A549 (cell line): ENCODE results near the gene PITPNC1. TPM values are rescaled to one million over a fixed set of nuclear protein-coding genes. Genes with fewer than 3 reads are reported as not detected.

Source experiments
- ATAC-seq, 2 experiments: fragments of 200-7000 bp in 1 of 2; fragments of >200 bp in 1 of 2; cut with Nextera tagmentation in 1 of 2; cut with Tn5 transposase in 1 of 2; 3 replicates each; pipeline versions ENCODE4 v1.8.0 to v1.9.1; 2018 to 2020; ENCODE audit warnings: mild to moderate bottlenecking in 1 of 2, moderate library complexity in 1 of 2
- CTCF ChIA-PET: fragments of 300-600 bp; sonication (Branson Sonifier 250); formaldehyde crosslinking; extraction: SDS; loops from one replicate; lab custom pipeline; 2021; ENCODE audit warnings: antibody characterized with exemption, inconsistent platforms; lab: Yijun Ruan, JAX
- POLR2A ChIA-PET: fragments of 350-600 bp; formaldehyde crosslinking; extraction: SDS; loops from one replicate; lab custom pipeline; 2021; ENCODE audit warnings: antibody characterized with exemption, inconsistent platforms; lab: Yijun Ruan, JAX
- DNase-seq, 2 experiments: peaks; one replicate each; pipeline versions ENCODE4 v3.0.0 to v3.0.0-alpha.2; 2011 to 2016; ENCODE audit warnings: low read depth in 1 of 2, low spot score in 1 of 2
- FAIRE-seq: peaks from 2 replicates; lab custom pipeline; 2011; peaks lifted over from hg19 to GRCh38; lab: Jason Lieb, UNC
- H3K27ac ChIP-seq, 2 experiments: fragments of >200 bp; sonication (Bioruptor Twin); formaldehyde crosslinking; 3 replicates each; pipeline ENCODE4 v1.5.1; 2016 to 2017
- H3K4me1 ChIP-seq: fragments of >200 bp; sonication (Bioruptor Twin); formaldehyde crosslinking; 3 replicates; pipeline ENCODE4 v1.6.1; 2016
- H3K4me2 ChIP-seq: fragments of >200 bp; sonication (Bioruptor Twin); formaldehyde crosslinking; 3 replicates; pipeline ENCODE4 v1.6.1; 2016
- H3K4me3 ChIP-seq: fragments of >200 bp; sonication (Bioruptor Twin); formaldehyde crosslinking; 3 replicates; pipeline ENCODE4 v1.5.1; 2016
- H3K9me3 ChIP-seq: fragments of >200 bp; sonication (Bioruptor Twin); formaldehyde crosslinking; 3 replicates; pipeline ENCODE4 v1.6.1; 2016
- CBX2 ChIP-seq: fragments of 200-600 bp; sonication (generic); IDR thresholded peaks from 2 replicates; pipeline ENCODE4 v1.6.1; 2016; ENCODE audit warnings: low read depth, mild to moderate bottlenecking, borderline replicate concordance
- CEBPB ChIP-seq, 2 experiments: fragments of >200 bp in 1 of 2; sonication (Bioruptor Twin) in 1 of 2; formaldehyde crosslinking in 1 of 2; IDR thresholded peaks; 2 replicates each; pipeline ENCODE4 v1.6.1; 2012 to 2016
- CHD2 ChIP-seq: fragments of 150-350 bp; IDR thresholded peaks from 2 replicates; pipeline ENCODE4 v1.6.1; 2014; ENCODE audit warnings: low read length; ENCODE audit not compliant: partially characterized antibody
- CTCF ChIP-seq: fragments of >200 bp; sonication (Bioruptor Twin); formaldehyde crosslinking; IDR thresholded peaks from 3 replicates; pipeline ENCODE4 v1.5.1; 2016
- E2F6 ChIP-seq: IDR thresholded peaks from 2 replicates; pipeline ENCODE4 v1.6.1; 2012; ENCODE audit warnings: low read depth, borderline replicate concordance
- EHF ChIP-seq: fragments of 250-450 bp; sonication (Bioruptor Pico); IDR thresholded peaks from 2 replicates; pipeline ENCODE4 v1.5.0; 2020; ENCODE audit warnings: mild to moderate bottlenecking
- EHMT2 ChIP-seq: fragments of 200-600 bp; sonication (generic); IDR thresholded peaks from 2 replicates; pipeline ENCODE4 v1.6.1; 2016; ENCODE audit warnings: antibody characterized with exemption, low read depth, mild to moderate bottlenecking, moderate library complexity
- FOSL2 ChIP-seq, 2 experiments: fragments of 450-650 bp in 1 of 2; fragments of >200 bp in 1 of 2; sonication (Bioruptor Twin) in 1 of 2; formaldehyde crosslinking; IDR thresholded peaks; 2 replicates each; pipeline versions ENCODE4 v1.5.0 to v1.6.1; 2016 to 2020; ENCODE audit warnings: mild to moderate bottlenecking in 1 of 2, moderate library complexity in 1 of 2
- FOXS1 ChIP-seq: fragments of 250-450 bp; sonication (Bioruptor Pico); IDR thresholded peaks from 2 replicates; pipeline ENCODE4 v1.5.0; 2020; ENCODE audit warnings: mild to moderate bottlenecking, moderate library complexity
- GATA3 ChIP-seq: IDR thresholded peaks from 2 replicates; pipeline ENCODE4 v1.6.1; 2012; ENCODE audit warnings: borderline replicate concordance
- HDAC2 ChIP-seq: fragments of 200-600 bp; sonication (generic); IDR thresholded peaks from 2 replicates; pipeline ENCODE4 v1.6.1; 2016
- HOXB5 ChIP-seq: fragments of 250-450 bp; sonication (Bioruptor Pico); IDR thresholded peaks from 2 replicates; pipeline ENCODE4 v1.5.0; 2020; ENCODE audit warnings: mild to moderate bottlenecking, moderate library complexity
- JUNB ChIP-seq: fragments of >200 bp; sonication (Bioruptor Twin); formaldehyde crosslinking; IDR thresholded peaks from 2 replicates; pipeline ENCODE4 v1.6.1; 2016
- NFE2L2 ChIP-seq: fragments of 150-350 bp; conservative IDR thresholded peaks from 2 replicates; pipeline ENCODE4 v1.6.1; 2014; ENCODE audit warnings: low read length
- POLR2A ChIP-seq: IDR thresholded peaks from 2 replicates; pipeline ENCODE4 v1.6.1; 2012; ENCODE audit warnings: mild to moderate bottlenecking, low read length
- RAD21 ChIP-seq, 2 experiments: fragments of >200 bp in 1 of 2; sonication (Bioruptor Twin) in 1 of 2; formaldehyde crosslinking in 1 of 2; IDR thresholded peaks in 1 of 2; conservative IDR thresholded peaks in 1 of 2; 2 replicates in 1 of 2; 3 replicates in 1 of 2; pipeline ENCODE4 v1.6.1; 2012 to 2018; ENCODE audit warnings: inconsistent platforms in 1 of 2
- RFX5 ChIP-seq: fragments of 450-650 bp; IDR thresholded peaks from 2 replicates; pipeline ENCODE4 v1.7.1; 2014; ENCODE audit warnings: antibody characterized with exemption, mild to moderate bottlenecking, moderate library complexity
- ZFP36 ChIP-seq: fragments of 450-650 bp; IDR thresholded peaks from 2 replicates; pipeline ENCODE4 v1.6.1; 2014; ENCODE audit warnings: borderline replicate concordance; ENCODE audit not compliant: partially characterized antibody
- ZNF302 ChIP-seq: fragments of 250-450 bp; sonication (Bioruptor Pico); IDR thresholded peaks from 2 replicates; pipeline ENCODE4 v1.9.0; 2021; ENCODE audit warnings: inconsistent platforms, mild to moderate bottlenecking, moderate library complexity
- WGBS: methylation state at CpG from one replicate; pipeline ENCODE4 v1.1.6; 2017; ENCODE audit errors: missing lambda C conversion rate; 5-methylcytosine and 5-hydroxymethylcytosine counted together
- polyA plus RNA-seq, 4 experiments: library from polyadenylated mRNA; depleted of rRNA in 3 of 4; stranded (reverse); fragments of >200 nt; fragmentation: RNase III in 1 of 4; extraction: RNeasy Plus Mini Kit Qiagen cat#74134 plus additional on column Dnase treatment in 1 of 4; gene quantifications; 2 replicates in 3 of 4; 3 replicates in 1 of 4; pipeline ENCODE4 v1.2.3, GENCODE V29; 2011 to 2017
- TF ChIP-seq, protein P1 (sequence below): fragments of >200 bp; sonication (Bioruptor Twin); formaldehyde crosslinking; IDR thresholded peaks from 2 replicates; pipeline ENCODE4 v1.6.1; 2016
- TF ChIP-seq, protein P2 (sequence below): fragments of 150-350 bp; IDR thresholded peaks from 2 replicates; pipeline ENCODE4 v1.6.1; 2014; ENCODE audit warnings: low read depth, mild to moderate bottlenecking, low read length
- TF ChIP-seq, protein P3 (sequence below): fragments of >200 bp; sonication (Bioruptor Twin); formaldehyde crosslinking; IDR thresholded peaks from 3 replicates; pipeline ENCODE4 v1.6.1; 2016
- TF ChIP-seq, protein P4 (sequence below): fragments of 450-650 bp; IDR thresholded peaks from 2 replicates; pipeline ENCODE4 v1.6.1; 2014; ENCODE audit warnings: antibody characterized with exemption

PITPNC1 gene
- polyA plus RNA-seq, 2 of the 4 experiments (the other 2 are of a cell fraction) = 3.7 to 11.2 TPM

GRCh38 chr17:67558740-67559380 is 181.8 kb downstream of the PITPNC1 start:
- H3K27ac ChIP-seq = no peak overlapping the region
- TF ChIP-seq RFX5 = no peak
- no peak for TF ChIP-seq EHMT2
- TF ChIP-seq NFE2L2 = no peak
- no peak for TF ChIP-seq ZFP36
- TF ChIP-seq, protein P1, sequence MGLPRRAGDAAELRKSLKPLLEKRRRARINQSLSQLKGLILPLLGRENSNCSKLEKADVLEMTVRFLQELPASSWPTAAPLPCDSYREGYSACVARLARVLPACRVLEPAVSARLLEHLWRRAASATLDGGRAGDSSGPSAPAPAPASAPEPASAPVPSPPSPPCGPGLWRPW = no peak
- no peak for TF ChIP-seq EHF
- TF ChIP-seq, protein P2, sequence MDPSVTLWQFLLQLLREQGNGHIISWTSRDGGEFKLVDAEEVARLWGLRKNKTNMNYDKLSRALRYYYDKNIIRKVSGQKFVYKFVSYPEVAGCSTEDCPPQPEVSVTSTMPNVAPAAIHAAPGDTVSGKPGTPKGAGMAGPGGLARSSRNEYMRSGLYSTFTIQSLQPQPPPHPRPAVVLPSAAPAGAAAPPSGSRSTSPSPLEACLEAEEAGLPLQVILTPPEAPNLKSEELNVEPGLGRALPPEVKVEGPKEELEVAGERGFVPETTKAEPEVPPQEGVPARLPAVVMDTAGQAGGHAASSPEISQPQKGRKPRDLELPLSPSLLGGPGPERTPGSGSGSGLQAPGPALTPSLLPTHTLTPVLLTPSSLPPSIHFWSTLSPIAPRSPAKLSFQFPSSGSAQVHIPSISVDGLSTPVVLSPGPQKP = no peak
- no peak for TF ChIP-seq HOXB5
- TF ChIP-seq CHD2 = no peak
- no peak for TF ChIP-seq ZNF302 (CRISPR knock-in tag)
- TF ChIP-seq, protein P3, sequence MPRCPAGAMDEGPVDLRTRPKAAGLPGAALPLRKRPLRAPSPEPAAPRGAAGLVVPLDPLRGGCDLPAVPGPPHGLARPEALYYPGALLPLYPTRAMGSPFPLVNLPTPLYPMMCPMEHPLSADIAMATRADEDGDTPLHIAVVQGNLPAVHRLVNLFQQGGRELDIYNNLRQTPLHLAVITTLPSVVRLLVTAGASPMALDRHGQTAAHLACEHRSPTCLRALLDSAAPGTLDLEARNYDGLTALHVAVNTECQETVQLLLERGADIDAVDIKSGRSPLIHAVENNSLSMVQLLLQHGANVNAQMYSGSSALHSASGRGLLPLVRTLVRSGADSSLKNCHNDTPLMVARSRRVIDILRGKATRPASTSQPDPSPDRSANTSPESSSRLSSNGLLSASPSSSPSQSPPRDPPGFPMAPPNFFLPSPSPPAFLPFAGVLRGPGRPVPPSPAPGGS = no peak
- TF ChIP-seq, protein P4, sequence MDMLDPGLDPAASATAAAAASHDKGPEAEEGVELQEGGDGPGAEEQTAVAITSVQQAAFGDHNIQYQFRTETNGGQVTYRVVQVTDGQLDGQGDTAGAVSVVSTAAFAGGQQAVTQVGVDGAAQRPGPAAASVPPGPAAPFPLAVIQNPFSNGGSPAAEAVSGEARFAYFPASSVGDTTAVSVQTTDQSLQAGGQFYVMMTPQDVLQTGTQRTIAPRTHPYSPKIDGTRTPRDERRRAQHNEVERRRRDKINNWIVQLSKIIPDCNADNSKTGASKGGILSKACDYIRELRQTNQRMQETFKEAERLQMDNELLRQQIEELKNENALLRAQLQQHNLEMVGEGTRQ = no peak
- TF ChIP-seq E2F6 = no peak
- no peak for TF ChIP-seq GATA3
- TF ChIP-seq HDAC2 = no peak
- no peak for TF ChIP-seq FOXS1
- TF ChIP-seq JUNB = no peak
- no peak for TF ChIP-seq CEBPB (IDR thresholded peaks at IDR 0.05)
- no peak for TF ChIP-seq FOSL2 (IDR thresholded peaks at IDR 0.05)
- TF ChIP-seq FOSL2 (CRISPR knock-in tag; IDR thresholded peaks at IDR 0.05) = no peak
- TF ChIP-seq CBX2 = no peak
- CTCF ChIA-PET = interaction anchor here (0.8 to 1.9 kb wide), 5 partner anchors 12 to 180 kb away, joined by 3 to 5 read pairs (median 4); no protein-coding TSS in a partner anchor
- H3K4me3 ChIP-seq = no peak overlapping the region
- FAIRE-seq (no peak), DNase-seq (no peak), ATAC-seq (no peak)
- WGBS = 63% methylated on average over 5 of the region's 5 CpGs
- POLR2A ChIA-PET = no interaction called here
- no peaks in the 10 kb centered on the region for H3K9me3 ChIP-seq
- no peaks in the 10 kb centered on the region for H3K4me1 ChIP-seq
- H3K4me2 ChIP-seq = no peak overlapping the region

GRCh38 chr17:67559381-67559966 is 182.4 kb downstream of the PITPNC1 start:
- ChIA-PET CTCF (interaction anchor here (1.2 to 1.9 kb wide), 7 partner anchors 10 to 181 kb away, joined by 3 to 5 read pairs (median 4); no protein-coding TSS in a partner anchor), POLR2A (interaction anchor here (0.6 kb wide), 1 partner anchor 36 kb away, joined by 5 read pairs; no protein-coding TSS in a partner anchor)
- no peaks in the 10 kb centered on the region for H3K4me1 ChIP-seq
- WGBS = 65% methylated on average over 10 of the region's 10 CpGs
- H3K27ac ChIP-seq = no peak overlapping the region
- no peak overlapping the region for H3K4me2 ChIP-seq
- TF ChIP-seq RAD21 (conservative IDR thresholded peaks at IDR 0.05 in 1 of 2, IDR thresholded peaks at IDR 0.05 in 1 of 2) (peak in 1 of 2 experiments; percentile 41; a peak in 2 of 5 replicates), E2F6 (no peak), POLR2A (no peak), CTCF (peak; percentile 22; the same call in 2 of the 3 replicates)
- TF ChIP-seq, protein P2 = no peak
- FAIRE-seq (no peak), ATAC-seq (peak in 1 of 2 experiments; percentile 48; a peak in 1 of 6 replicates), DNase-seq (peak in 1 of 2 experiments; percentile 22)
- no peaks in the 10 kb centered on the region for H3K9me3 ChIP-seq
- no peak overlapping the region for H3K4me3 ChIP-seq
